HG02973 (cell line): ENCODE results near the gene EXOC1L.

Experiments used
- ATAC-seq: cut with Tn5 transposase; IDR thresholded peaks from one replicate; pipeline ENCODE4 v1.9.1; 2021; ENCODE audit warnings: moderate library complexity; ENCODE audit not compliant: unreplicated experiment

EXOC1L gene

DNA sequence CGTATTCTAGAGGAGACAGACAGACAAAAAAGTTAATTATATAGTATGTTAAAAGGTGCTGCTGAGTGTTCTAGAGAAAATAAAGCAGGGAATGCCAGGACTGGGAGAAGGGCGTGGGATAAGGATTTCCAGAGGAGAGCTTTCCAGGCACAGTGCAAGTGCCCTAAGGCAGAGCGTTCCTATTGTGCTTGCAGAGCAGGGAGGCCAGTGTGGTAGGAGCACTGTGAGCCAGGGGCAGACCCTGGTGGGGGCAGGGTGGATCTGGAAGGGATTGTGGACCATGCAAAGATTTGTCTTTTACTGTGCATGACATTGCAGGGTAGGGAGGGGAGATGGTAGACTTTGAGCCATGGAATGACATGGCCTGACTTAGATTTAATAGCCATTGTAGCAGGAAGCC, 59.6 kb downstream of the EXOC1L start:
- ATAC-seq, result no peak

DNA sequence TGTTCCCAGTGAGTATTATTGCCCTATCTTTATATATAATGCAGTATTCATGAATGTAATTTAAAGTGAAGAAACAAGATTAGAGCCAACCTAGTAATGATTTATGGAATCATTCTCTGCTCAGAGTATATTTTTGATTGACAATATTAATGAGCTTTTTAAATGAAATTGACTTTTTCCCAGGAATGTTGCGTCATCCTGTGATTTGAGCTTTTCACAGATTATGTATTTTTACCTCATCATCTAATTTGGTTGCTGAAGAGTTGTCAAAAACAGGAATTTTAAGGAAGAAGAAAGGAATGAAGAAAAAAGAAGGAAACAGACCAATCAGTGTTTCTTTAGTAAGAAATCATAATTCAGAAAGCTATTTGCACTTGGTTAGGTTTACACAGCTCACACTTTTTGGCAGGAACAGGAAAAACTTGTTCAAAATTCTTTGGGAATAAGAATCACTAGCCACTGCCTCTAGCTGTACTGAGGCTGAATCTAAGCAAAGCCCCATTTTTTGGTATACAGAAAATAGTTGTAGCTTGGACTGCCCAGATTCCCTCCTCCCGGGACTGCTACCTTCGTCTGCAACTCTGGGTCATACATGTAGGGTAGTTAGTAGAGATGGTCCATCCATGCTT, 61.2 kb downstream of the EXOC1L start:
- ATAC-seq, result no peak

DNA sequence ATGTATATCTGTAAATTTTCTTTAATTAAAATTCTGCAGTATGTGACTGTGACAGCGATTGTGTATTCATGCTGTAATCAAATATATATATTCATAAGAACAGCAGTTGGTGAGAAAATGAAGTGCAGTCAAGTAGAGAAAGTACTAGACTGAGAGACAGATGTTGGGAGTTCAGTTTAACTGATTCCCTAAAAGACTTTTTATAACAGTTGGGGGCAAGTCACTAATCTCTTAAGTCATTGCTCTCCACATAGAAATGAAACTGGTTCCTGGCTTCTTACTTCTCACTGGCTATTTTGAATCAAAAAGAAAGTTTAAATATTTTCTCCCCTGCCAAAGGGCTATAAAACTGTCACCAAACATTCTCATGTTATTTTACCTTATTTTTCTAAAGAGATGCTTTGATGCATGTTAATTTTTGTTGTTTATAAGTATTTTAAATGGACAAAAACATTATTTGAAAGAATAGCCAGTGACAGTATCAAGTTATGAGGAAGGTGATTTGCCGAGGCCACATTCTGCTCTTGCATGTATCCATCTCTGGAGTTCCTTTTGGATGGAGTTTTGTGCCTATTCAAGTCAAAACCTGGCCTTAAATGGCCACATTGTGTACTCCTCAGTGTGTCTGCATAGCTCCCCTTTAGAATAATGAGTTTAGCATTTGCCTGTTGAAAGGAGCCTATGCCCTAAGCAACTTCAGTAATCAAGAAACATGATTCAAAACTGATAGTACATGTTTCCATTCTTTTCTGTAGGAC, 64.7 kb downstream of the EXOC1L start:
- ATAC-seq, result no peak

DNA sequence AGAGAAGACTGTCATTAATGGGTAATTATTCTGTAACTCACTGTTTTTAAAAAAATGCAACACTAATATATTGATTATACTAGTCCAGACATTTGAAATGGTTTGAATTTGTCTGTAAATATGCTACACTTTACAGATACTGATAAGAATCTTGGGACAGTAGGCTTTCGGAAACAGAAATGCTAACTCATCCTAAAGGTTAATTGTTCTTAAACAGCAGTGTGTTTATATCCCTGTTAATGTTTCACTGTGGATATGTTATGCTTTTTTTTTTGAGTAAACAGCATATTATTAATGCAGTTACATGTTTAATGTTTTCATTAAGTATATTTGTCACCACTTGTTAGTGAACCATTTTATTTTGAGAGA, 65.2 kb downstream of the EXOC1L start:
- ATAC-seq, result no peak
